Measurements from ENCODE around the gene SARM1.

DNA sequence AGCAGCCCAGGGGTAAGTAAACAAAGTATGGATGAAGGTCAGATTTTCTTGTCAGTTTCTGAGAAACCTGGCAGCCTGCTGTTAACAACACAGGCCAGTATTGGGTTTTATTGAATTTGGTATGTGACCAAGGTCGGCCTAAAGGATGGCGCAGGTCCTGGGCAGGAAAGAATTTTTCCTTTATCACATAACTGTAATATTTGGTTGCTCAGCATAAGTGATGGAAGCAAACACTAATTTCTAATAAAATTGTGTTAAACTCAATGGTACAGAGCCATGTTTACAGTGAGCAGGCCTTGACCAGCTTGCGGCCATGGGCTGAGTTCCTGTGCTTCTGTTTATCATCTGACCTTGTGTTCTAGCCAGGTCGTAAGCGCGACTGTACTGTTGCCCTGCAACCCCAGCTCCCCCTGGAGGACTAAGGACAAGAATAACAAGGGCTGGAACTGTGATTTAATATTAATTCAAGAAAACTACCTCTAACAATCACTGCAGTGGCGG, 24.7 kb upstream of the SARM1 start:
- TF ChIP-seq GATA2 (IDR thresholded peaks at IDR 0.05; ENCODE audit: low read depth, low read length) = no peak
- TF ChIP-seq GATA3 (IDR thresholded peaks at IDR 0.05; ENCODE audit: low read depth, low read length) = no peak
